ENCODE results near the gene CNOT1. TPM values are rescaled to one million over a fixed set of nuclear protein-coding genes. Genes with fewer than 3 reads are reported as not detected.

CNOT1 gene
- total RNA-seq, 1 experiment from 2014 or later, result 230 TPM

DNA sequence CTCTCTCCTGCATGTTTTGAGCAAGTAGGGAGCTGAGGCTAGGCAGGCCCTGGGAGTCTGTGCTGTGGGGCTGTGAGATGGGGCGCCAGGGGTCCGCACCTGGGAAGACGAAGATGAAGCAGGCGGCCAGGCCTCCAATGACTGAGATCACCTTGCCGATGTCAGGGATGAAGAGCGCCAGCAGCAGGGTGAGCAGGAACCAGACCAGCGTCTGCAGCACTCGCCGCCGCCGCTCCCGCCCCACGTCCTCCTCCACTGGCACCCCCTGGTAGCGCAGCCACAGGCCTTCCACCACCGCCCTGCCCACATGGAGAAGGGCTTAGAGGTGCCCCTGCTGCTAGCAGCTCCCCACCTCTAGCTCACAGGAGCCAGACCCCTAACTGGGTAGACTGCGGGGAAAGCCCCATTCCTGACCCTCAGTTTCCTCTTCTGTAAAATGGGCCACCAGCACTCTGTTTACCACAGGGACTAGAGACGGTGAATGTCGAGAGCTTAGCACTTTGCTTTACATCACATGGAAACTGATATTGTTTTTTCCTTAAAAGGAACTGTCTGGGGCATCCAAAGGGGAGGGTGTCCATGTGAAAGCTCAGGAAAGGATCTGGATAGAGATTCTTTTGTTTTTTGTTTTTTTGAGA, 41.4 kb upstream of the CNOT1 start:
- no peak overlapping the region for H2AFZ ChIP-seq (ENCODE audit: low read depth, low read length, poor library complexity, severe bottlenecking)
- ChIA-PET POLR2A (no interaction called here), CTCF (interaction anchor here (0.8 kb wide), 1 partner anchor 10 kb away, joined by 3 read pairs; no protein-coding TSS in a partner anchor), RAD21 (ENCODE audit: low non-redundant PET in 1 of 2, low total read pairs in 2 of 2, uncharacterized antibody in 2 of 2, unreplicated experiment in 2 of 2) (no interaction called here)
- ATAC-seq (no peak), DNase-seq (ENCODE audit: low read depth, low spot score) (no peak)
- no peaks in the 10 kb centered on the region for H3K27me3 ChIP-seq (ENCODE audit: insufficient read depth, low read length)
- no peaks in the 10 kb centered on the region for H4K20me1 ChIP-seq (ENCODE audit: insufficient read depth)
- no peaks in the 10 kb centered on the region; a peak in 1 of 4 replicates for H3K36me3 ChIP-seq (ENCODE audit: control insufficient read depth in 1 of 2, insufficient read depth in 2 of 2, low read length in 2 of 2)
- no peak overlapping the region for H3K4me2 ChIP-seq (ENCODE audit: low read length)
- TF ChIP-seq EGR1 (IDR thresholded peaks at IDR 0.05; ENCODE audit: low read depth), result no peak
- no peak for TF ChIP-seq EZH2 (IDR thresholded peaks at IDR 0.05)
- TF ChIP-seq CBX3 (IDR thresholded peaks at IDR 0.05; ENCODE audit: low read depth), result no peak
- TF ChIP-seq, protein P1, sequence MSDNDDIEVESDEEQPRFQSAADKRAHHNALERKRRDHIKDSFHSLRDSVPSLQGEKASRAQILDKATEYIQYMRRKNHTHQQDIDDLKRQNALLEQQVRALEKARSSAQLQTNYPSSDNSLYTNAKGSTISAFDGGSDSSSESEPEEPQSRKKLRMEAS (IDR thresholded peaks at IDR 0.05), result no peak
- no peak for TF ChIP-seq ATF3 (IDR thresholded peaks at IDR 0.05)
- TF ChIP-seq EZH2phosphoT487 (IDR thresholded peaks at IDR 0.05; ENCODE audit: borderline replicate concordance), result no peak
- no peak for TF ChIP-seq SRF (IDR thresholded peaks at IDR 0.05; ENCODE audit: low read depth)
- no peak for TF ChIP-seq ZFX (IDR thresholded peaks at IDR 0.05)
- no peak for TF ChIP-seq YY1 (IDR thresholded peaks at IDR 0.05; ENCODE audit: extremely low read depth, insufficient replicate concordance, low read depth, low read length)
- TF ChIP-seq, protein P2, sequence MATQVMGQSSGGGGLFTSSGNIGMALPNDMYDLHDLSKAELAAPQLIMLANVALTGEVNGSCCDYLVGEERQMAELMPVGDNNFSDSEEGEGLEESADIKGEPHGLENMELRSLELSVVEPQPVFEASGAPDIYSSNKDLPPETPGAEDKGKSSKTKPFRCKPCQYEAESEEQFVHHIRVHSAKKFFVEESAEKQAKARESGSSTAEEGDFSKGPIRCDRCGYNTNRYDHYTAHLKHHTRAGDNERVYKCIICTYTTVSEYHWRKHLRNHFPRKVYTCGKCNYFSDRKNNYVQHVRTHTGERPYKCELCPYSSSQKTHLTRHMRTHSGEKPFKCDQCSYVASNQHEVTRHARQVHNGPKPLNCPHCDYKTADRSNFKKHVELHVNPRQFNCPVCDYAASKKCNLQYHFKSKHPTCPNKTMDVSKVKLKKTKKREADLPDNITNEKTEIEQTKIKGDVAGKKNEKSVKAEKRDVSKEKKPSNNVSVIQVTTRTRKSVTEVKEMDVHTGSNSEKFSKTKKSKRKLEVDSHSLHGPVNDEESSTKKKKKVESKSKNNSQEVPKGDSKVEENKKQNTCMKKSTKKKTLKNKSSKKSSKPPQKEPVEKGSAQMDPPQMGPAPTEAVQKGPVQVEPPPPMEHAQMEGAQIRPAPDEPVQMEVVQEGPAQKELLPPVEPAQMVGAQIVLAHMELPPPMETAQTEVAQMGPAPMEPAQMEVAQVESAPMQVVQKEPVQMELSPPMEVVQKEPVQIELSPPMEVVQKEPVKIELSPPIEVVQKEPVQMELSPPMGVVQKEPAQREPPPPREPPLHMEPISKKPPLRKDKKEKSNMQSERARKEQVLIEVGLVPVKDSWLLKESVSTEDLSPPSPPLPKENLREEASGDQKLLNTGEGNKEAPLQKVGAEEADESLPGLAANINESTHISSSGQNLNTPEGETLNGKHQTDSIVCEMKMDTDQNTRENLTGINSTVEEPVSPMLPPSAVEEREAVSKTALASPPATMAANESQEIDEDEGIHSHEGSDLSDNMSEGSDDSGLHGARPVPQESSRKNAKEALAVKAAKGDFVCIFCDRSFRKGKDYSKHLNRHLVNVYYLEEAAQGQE (IDR thresholded peaks at IDR 0.05; ENCODE audit: low read depth), result no peak
- TF ChIP-seq, protein P3, sequence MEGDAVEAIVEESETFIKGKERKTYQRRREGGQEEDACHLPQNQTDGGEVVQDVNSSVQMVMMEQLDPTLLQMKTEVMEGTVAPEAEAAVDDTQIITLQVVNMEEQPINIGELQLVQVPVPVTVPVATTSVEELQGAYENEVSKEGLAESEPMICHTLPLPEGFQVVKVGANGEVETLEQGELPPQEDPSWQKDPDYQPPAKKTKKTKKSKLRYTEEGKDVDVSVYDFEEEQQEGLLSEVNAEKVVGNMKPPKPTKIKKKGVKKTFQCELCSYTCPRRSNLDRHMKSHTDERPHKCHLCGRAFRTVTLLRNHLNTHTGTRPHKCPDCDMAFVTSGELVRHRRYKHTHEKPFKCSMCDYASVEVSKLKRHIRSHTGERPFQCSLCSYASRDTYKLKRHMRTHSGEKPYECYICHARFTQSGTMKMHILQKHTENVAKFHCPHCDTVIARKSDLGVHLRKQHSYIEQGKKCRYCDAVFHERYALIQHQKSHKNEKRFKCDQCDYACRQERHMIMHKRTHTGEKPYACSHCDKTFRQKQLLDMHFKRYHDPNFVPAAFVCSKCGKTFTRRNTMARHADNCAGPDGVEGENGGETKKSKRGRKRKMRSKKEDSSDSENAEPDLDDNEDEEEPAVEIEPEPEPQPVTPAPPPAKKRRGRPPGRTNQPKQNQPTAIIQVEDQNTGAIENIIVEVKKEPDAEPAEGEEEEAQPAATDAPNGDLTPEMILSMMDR (IDR thresholded peaks at IDR 0.05 in 2 of 3, conservative IDR thresholded peaks at IDR 0.05 in 1 of 3; ENCODE audit: borderline replicate concordance in 1 of 3, insufficient read depth in 1 of 3, low read depth in 2 of 3, low read length in 2 of 3), result no peak
- TF ChIP-seq ZNF274 (IDR thresholded peaks at IDR 0.05; ENCODE audit: low read depth, low read length), result no peak
- TF ChIP-seq, protein P4, sequence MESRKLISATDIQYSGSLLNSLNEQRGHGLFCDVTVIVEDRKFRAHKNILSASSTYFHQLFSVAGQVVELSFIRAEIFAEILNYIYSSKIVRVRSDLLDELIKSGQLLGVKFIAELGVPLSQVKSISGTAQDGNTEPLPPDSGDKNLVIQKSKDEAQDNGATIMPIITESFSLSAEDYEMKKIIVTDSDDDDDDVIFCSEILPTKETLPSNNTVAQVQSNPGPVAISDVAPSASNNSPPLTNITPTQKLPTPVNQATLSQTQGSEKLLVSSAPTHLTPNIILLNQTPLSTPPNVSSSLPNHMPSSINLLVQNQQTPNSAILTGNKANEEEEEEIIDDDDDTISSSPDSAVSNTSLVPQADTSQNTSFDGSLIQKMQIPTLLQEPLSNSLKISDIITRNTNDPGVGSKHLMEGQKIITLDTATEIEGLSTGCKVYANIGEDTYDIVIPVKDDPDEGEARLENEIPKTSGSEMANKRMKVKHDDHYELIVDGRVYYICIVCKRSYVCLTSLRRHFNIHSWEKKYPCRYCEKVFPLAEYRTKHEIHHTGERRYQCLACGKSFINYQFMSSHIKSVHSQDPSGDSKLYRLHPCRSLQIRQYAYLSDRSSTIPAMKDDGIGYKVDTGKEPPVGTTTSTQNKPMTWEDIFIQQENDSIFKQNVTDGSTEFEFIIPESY (IDR thresholded peaks at IDR 0.05; ENCODE audit: extremely low read depth, insufficient replicate concordance, low read length), result no peak
- TF ChIP-seq ELF1 (IDR thresholded peaks at IDR 0.05; ENCODE audit: borderline replicate concordance, low read depth), result no peak
- no peak for TF ChIP-seq TCF7L2 (IDR thresholded peaks at IDR 0.05; ENCODE audit: borderline replicate concordance, extremely low read depth, insufficient read depth, insufficient read length)
- TF ChIP-seq POLR2A (IDR thresholded peaks at IDR 0.05; ENCODE audit: borderline replicate concordance, extremely low read depth, insufficient read depth, insufficient read length), result no peak
- no peak for TF ChIP-seq SIN3A (IDR thresholded peaks at IDR 0.05; ENCODE audit: low read depth)
- TF ChIP-seq CEBPB (IDR thresholded peaks at IDR 0.05; ENCODE audit: low read depth), result no peak
- TF ChIP-seq RAD21 (IDR thresholded peaks at IDR 0.05; ENCODE audit: low read depth), result no peak
- no peak for TF ChIP-seq JUND (IDR thresholded peaks at IDR 0.05)
- H3K9me3 ChIP-seq (ENCODE audit: control insufficient read depth in 1 of 2, insufficient read depth in 1 of 2, low read depth in 1 of 2, low read length in 2 of 2), result no peaks in the 10 kb centered on the region
- no peak overlapping the region for H3K9ac ChIP-seq (ENCODE audit: low read length)
- H3K27ac ChIP-seq (ENCODE audit: low read depth, low read length), result no peak overlapping the region
- H3K9me2 ChIP-seq (ENCODE audit: insufficient read depth), result no peaks in the 10 kb centered on the region
- H3K4me1 ChIP-seq (ENCODE audit: control insufficient read depth in 1 of 2, insufficient read depth in 2 of 2, low read length in 2 of 2), result no peaks in the 10 kb centered on the region
- intact Hi-C loops (cut with micrococcal nuclease), result no loop called here
- BruUV-seq (replicated peaks), result no TSS peak
- no peaks in the 10 kb centered on the region for H3K79me2 ChIP-seq (ENCODE audit: insufficient read depth, low read length)
- H3K4me3 ChIP-seq (replicated peaks in 1 of 2; ENCODE audit: low read depth in 1 of 2, low read length in 2 of 2), result no peak overlapping the region

Data from HCT116 (cell line).